ENCODE data around the gene MYT1. TPM values are rescaled to one million over a fixed set of nuclear protein-coding genes. Genes with fewer than 3 reads are reported as not detected.

Gene MYT1
- total RNA-seq, 2 donors from 2014 or later = 0.19 to 0.22 TPM

DNA sequence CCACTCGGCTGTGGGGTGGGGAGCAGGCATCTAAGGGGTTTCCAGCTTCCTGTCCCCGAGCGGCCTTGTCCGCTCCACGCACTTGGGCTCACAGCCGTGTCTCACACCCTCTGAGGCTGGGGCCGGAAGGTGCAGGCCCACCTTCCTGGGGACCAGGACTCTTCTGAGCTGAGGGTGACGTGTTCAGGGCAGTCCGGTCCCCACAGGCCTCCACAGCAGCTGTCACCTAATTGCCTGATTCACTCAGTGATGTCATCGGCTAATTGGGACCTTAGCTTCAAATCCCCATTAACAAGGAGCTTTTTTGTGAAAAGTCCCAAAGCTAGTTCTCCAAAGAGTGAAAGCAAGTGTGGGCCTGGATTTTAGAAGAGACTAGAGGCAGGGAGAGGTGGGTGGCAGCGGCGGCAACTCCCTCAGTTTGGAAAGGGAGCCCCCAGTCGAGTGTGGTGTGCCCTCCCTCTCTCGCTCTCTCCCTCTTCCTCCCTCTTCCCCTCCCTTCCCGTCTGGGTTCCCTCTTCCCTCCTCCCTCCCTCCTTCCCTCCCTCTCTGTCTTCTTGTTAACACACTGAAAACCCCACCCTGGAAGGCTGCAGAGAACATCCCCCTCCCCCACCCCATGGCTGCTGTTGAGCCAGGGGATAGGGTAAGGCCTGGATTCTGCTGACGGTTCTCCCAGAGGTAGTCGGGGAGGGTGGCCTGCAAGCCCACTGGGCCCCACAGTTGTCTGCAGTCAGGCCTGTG lies 39.0 kb downstream of the MYT1 start:
- TF ChIP-seq, protein P1, sequence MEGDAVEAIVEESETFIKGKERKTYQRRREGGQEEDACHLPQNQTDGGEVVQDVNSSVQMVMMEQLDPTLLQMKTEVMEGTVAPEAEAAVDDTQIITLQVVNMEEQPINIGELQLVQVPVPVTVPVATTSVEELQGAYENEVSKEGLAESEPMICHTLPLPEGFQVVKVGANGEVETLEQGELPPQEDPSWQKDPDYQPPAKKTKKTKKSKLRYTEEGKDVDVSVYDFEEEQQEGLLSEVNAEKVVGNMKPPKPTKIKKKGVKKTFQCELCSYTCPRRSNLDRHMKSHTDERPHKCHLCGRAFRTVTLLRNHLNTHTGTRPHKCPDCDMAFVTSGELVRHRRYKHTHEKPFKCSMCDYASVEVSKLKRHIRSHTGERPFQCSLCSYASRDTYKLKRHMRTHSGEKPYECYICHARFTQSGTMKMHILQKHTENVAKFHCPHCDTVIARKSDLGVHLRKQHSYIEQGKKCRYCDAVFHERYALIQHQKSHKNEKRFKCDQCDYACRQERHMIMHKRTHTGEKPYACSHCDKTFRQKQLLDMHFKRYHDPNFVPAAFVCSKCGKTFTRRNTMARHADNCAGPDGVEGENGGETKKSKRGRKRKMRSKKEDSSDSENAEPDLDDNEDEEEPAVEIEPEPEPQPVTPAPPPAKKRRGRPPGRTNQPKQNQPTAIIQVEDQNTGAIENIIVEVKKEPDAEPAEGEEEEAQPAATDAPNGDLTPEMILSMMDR (IDR thresholded peaks at IDR 0.05) = no peak
- intact Hi-C loops (cut with DNase I) = no loop called here
- Histone ChIP-seq H3K27ac (no peak overlapping the region), H3K27me3 (no peaks in the 10 kb centered on the region), H3K4me1 (no peaks in the 10 kb centered on the region), H3K36me3 (no peaks in the 10 kb centered on the region), H3K4me3 (no peak overlapping the region), H3K9ac (ENCODE audit: low read depth in 2 of 2, low read length in 2 of 2) (no peak overlapping the region), H3K9me3 (no peaks in the 10 kb centered on the region)
- no peak for DNase-seq

- no peak overlapping the region for H3K4me3 ChIP-seq
- intact Hi-C loops (cut with DNase I) = no loop called here
- TF ChIP-seq, protein P1 (IDR thresholded peaks at IDR 0.05) = no peak
- no peaks in the 10 kb centered on the region for H3K9me3 ChIP-seq
- no peaks in the 10 kb centered on the region for H3K36me3 ChIP-seq
- H3K27ac ChIP-seq = no peak overlapping the region
- H3K4me1 ChIP-seq = no peaks in the 10 kb centered on the region
- DNase-seq = no peak
- H3K27me3 ChIP-seq = no peaks in the 10 kb centered on the region
- no peak overlapping the region for H3K9ac ChIP-seq (ENCODE audit: low read depth in 2 of 2, low read length in 2 of 2)
Observed at GRCh38 chr20:64205611-64206026, 41.4 kb downstream of the MYT1 start.

- Histone ChIP-seq H3K9me3 (no peaks in the 10 kb centered on the region), H3K36me3 (no peaks in the 10 kb centered on the region), H3K4me1 (no peaks in the 10 kb centered on the region), H3K27me3 (no peaks in the 10 kb centered on the region), H3K27ac (no peak overlapping the region), H3K9ac (ENCODE audit: low read depth in 2 of 2, low read length in 2 of 2) (no peak overlapping the region), H3K4me3 (no peak overlapping the region)
- TF ChIP-seq, protein P1 (IDR thresholded peaks at IDR 0.05) = no peak
- intact Hi-C loops (cut with DNase I) = no loop called here
- DNase-seq = no peak
Observed at GRCh38 chr20:64206614-64207013, 42.4 kb downstream of the MYT1 start.

DNA sequence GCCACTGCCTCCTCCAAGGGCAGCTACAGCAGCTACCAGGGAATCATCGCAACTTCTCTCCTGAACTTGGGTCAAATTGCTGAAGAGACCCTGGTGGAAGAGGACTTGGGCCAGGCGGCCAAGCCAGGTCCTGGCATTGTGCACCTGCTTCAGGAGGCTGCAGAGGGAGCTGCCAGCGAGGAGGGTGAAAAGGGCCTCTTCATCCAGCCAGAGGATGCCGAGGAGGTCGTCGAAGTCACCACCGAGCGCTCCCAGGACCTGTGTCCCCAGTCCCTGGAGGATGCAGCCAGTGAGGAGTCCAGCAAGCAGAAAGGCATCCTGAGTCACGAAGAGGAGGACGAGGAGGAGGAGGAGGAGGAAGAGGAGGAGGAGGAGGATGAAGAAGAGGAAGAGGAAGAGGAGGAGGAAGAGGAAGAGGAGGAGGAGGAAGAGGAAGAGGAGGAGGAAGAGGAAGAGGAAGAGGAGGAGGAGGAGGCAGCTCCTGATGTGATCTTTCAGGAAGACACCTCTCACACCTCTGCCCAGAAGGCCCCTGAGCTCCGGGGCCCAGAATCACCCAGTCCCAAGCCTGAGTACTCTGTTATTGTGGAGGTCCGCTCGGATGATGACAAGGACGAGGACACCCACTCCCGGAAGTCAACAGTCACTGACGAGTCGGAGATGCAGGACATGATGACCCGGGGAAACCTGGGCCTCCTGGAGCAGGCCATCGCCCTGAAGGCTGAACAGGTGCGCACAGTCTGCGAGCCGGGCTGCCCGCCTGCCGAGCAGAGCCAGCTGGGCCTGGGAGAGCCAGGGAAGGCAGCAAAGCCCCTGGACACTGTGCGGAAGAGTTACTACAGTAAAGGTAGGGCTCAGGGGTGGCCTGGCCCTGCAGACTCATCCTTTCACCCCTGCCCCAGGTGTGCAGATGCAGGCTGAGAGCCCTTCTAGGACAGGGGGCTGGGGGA lies 43.7 kb downstream of the MYT1 start:
- Histone ChIP-seq H3K27me3 (no peaks in the 10 kb centered on the region), H3K9ac (ENCODE audit: low read depth in 2 of 2, low read length in 2 of 2) (no peak overlapping the region), H3K9me3 (no peaks in the 10 kb centered on the region), H3K4me3 (no peak overlapping the region), H3K36me3 (no peaks in the 10 kb centered on the region), H3K27ac (no peak overlapping the region), H3K4me1 (no peaks in the 10 kb centered on the region)
- DNase-seq = no peak
- TF ChIP-seq, protein P1 (IDR thresholded peaks at IDR 0.05) = no peak
- intact Hi-C loops (cut with DNase I) = no loop called here

GRCh38 chr20:64209148-64209547 lies 44.9 kb downstream of the MYT1 start:
- intact Hi-C loops (cut with DNase I) = no loop called here
- Histone ChIP-seq H3K36me3 (no peaks in the 10 kb centered on the region), H3K4me3 (no peak overlapping the region), H3K27me3 (no peaks in the 10 kb centered on the region), H3K9ac (ENCODE audit: low read depth in 2 of 2, low read length in 2 of 2) (no peak overlapping the region), H3K27ac (no peak overlapping the region), H3K9me3 (no peaks in the 10 kb centered on the region), H3K4me1 (no peaks in the 10 kb centered on the region)
- TF ChIP-seq, protein P1 (IDR thresholded peaks at IDR 0.05) = no peak
- DNase-seq = no peak

Measured in colonic mucosa (tissue), 4 donors.